ENCODE results near the gene FSHB.

GRCh38 chr11:30244265-30244664 is 13.5 kb downstream of the FSHB start:
- TF ChIP-seq CTCF (conservative IDR thresholded peaks at IDR 0.05; ENCODE audit: low read length) (no peak), EZH2phosphoT487 (IDR thresholded peaks at IDR 0.05; ENCODE audit: borderline replicate concordance, low read depth, low read length) (no peak)
